GM10266 (cell line): ENCODE data around the gene SEMA3B.
"Not testable (repeated sequence)": the region's sequence is repeated elsewhere in the genome, so short reads cannot be mapped to it uniquely, and the experiment has no call there.

Source experiments
- DNase-seq: peaks from one replicate; pipeline ENCODE4 v3.0.0; 2012; ENCODE audit errors: extremely low spot score
- CTCF ChIP-seq: IDR thresholded peaks from 2 replicates; pipeline ENCODE4 v1.5.1; 2012; ENCODE audit warnings: mild to moderate bottlenecking, low read depth; ENCODE audit not compliant: control insufficient read depth, insufficient read depth; ENCODE audit errors: missing control alignments

Gene SEMA3B

DNA sequence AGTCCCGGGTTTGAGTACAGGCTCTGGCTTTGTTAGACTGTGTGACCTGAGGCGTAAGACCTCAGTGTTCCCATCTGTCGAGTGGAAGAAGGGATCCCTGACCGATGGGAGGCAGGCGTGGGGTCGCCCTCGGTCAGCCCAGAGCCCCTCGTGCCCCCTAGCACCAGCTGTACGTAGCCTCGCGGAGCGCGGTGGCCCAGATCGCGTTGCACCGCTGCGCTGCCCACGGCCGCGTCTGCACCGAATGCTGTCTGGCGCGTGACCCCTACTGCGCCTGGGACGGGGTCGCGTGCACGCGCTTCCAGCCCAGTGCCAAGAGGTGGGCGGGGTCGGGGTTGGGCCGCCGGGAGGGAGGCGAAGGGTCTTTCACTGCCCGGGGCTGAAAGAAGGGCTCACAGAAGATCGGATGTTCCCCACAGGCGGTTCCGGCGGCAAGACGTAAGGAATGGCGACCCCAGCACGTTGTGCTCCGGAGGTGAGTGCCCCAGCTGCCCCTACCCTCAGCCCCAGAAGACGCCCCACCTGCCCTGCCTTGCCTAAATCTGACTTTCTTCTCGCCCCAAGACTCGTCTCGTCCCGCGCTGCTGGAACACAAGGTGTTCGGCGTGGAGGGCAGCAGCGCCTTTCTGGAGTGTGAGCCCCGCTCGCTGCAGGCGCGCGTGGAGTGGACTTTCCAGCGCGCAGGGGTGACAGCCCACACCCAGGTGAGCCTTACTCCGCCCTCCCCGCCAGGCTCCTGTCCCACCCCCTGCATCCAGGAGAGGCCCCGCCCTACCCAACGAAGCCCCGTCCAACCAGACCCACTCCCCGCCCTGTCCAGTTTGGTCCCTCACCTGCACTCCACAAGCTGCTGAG lies 6.4 kb downstream of the SEMA3B start:
- no peak for DNase-seq
- TF ChIP-seq CTCF, result no peak

DNA sequence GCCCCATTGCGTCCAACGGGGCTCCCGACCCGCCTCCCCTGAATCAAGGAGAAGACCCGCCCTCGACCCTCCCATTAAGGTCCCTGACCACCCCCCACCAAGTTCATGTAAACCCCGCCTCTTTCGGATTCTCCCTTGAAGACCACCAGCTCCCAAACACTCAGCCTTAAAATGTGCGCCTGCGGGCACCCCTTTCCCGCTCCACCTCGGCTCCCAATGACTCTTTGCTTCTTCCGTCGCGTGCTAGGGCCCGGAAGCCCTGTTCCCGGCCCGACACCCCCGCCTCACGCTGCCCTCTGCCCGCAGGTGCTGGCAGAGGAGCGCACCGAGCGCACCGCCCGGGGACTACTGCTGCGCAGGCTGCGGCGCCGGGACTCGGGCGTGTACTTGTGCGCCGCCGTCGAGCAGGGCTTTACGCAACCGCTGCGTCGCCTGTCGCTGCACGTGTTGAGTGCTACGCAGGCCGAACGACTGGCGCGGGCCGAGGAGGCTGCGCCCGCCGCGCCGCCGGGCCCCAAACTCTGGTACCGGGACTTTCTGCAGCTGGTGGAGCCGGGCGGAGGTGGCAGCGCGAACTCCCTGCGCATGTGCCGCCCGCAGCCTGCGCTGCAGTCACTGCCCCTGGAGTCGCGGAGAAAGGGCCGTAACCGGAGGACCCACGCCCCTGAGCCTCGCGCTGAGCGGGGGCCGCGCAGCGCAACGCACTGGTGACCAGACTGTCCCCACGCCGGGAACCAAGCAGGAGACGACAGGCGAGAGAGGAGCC lies 7.2 kb downstream of the SEMA3B start:
- no peak for DNase-seq
- no peak for TF ChIP-seq CTCF

DNA sequence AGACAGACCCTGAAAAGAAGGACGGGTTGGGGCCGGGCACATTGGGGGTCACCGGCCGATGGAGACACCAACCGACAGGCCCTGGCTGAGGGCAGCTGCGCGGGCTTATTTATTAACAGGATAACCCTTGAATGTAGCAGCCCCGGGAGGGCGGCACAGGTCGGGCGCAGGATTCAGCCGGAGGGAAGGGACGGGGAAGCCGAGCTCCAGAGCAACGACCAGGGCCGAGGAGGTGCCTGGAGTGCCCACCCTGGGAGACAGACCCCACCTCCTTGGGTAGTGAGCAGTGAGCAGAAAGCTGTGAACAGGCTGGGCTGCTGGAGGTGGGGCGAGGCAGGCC lies 7.8 kb downstream of the SEMA3B start:
- TF ChIP-seq CTCF, result no peak

GRCh38 chr3:50278123-50278879 lies 9.4 kb downstream of the SEMA3B start:
- TF ChIP-seq CTCF, result no peak
- DNase-seq, result no peak

More for the DNA sequence above, 7.8 kb downstream of the SEMA3B start:
- DNase-seq, result no peak

DNA sequence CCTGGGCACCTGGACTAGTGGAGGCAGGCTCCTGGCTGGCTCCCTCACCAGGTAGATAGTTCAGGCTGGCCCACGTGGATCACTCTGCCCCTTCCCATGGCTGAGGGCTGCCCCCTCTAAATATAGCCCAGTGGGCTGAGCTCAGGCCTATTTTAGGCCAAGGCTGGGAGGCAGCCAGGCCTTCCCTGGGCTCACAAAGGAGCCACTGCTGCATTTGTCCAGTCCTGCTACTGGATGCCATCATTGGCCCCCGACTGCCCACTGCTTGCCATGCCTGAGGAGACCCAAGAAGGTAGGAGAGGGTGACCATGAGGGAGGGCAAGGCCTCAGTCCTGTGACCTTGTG lies 9.9 kb downstream of the SEMA3B start, which contains the start of gene LSMEM2:
Gene LSMEM2, plus strand, starts transcription at position 208 of the 345 bp plus-strand sequence. Its CDS starts 27 bp downstream, at position 235.
- no peak for TF ChIP-seq CTCF
- no peak for DNase-seq

DNA sequence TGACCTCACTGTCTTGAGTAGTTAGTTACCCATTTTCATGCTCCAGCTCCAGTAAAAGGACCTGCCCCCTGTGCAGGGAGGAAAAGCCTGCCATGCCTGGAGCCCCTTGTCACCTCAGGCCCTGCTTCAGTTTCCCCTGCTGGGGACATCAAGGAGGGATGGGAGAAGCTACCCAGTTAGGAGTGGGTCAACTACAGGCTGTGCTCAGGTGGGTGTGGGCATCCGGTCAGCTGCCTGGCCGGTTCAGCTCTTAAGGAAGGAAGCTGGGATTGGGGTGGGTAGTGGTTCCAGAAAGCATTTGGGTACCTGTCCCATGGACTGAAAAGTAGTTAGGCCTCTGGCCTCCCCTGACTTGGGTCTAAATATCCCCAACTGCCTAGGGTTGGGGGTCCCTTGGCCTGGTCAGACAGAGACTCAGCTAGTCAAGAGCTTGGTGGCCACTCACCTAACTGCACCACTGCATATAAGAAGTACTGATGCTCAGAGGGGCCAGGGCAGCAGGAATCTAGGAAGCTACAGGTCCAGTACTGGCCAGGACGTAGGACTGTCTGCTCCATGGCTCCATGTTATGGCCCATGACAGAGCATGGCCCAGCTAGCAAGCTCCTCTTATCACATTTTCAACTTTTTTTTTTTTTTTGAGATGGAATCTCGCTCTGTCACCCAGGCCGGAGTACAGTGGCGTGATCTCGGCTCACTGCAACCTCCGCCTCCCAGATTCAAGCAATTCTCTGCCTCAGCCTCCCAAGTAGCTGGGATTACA lies 10.5 kb downstream of the SEMA3B start:
- no peak for DNase-seq
- TF ChIP-seq CTCF, result no peak

GRCh38 chr3:50284121-50284520 lies 15.2 kb downstream of the SEMA3B start:
- not testable (repeated sequence) for DNase-seq
